ENCODE data around the gene EPN2.

EPN2 gene

GRCh38 chr17:19320876-19321275 lies 83.7 kb downstream of the EPN2 start:
- H3K4me3 ChIP-seq (ENCODE audit: control insufficient read depth, low read depth, low read length) = no peak overlapping the region
- TF ChIP-seq CTCF (conservative IDR thresholded peaks at IDR 0.05; ENCODE audit: control insufficient read depth, insufficient read depth, low read depth, low read length) = no peak
- no peak for DNase-seq (ENCODE audit: low read depth)

GRCh38 chr17:19321481-19322128 lies 84.4 kb downstream of the EPN2 start:
- peak; percentile 21 for TF ChIP-seq CTCF (conservative IDR thresholded peaks at IDR 0.05; ENCODE audit: control insufficient read depth, insufficient read depth, low read depth, low read length)
- no peak for DNase-seq (ENCODE audit: low read depth)
- H3K4me3 ChIP-seq (ENCODE audit: control insufficient read depth, low read depth, low read length) = no peak overlapping the region

- no peak for TF ChIP-seq CTCF (conservative IDR thresholded peaks at IDR 0.05; ENCODE audit: control insufficient read depth, insufficient read depth, low read depth, low read length)
- DNase-seq (ENCODE audit: low read depth) = no peak
- H3K4me3 ChIP-seq (ENCODE audit: control insufficient read depth, low read depth, low read length) = no peak overlapping the region
These were observed 85.0 kb downstream of the EPN2 start for GRCh38 chr17:19322129-19322505.

- DNase-seq (ENCODE audit: low read depth) = no peak
- TF ChIP-seq CTCF (conservative IDR thresholded peaks at IDR 0.05; ENCODE audit: control insufficient read depth, insufficient read depth, low read depth, low read length) = no peak
- H3K4me3 ChIP-seq (ENCODE audit: control insufficient read depth, low read depth, low read length) = no peak overlapping the region
These were observed 85.7 kb downstream of the EPN2 start for GRCh38 chr17:19322861-19323260.

- no peak overlapping the region for H3K4me3 ChIP-seq (ENCODE audit: control insufficient read depth, low read depth, low read length)
- DNase-seq (ENCODE audit: low read depth) = no peak
- no peak for TF ChIP-seq CTCF (conservative IDR thresholded peaks at IDR 0.05; ENCODE audit: control insufficient read depth, insufficient read depth, low read depth, low read length)
These were observed 88.4 kb downstream of the EPN2 start for GRCh38 chr17:19325542-19325941.

GRCh38 chr17:19327031-19327783 lies 90.0 kb downstream of the EPN2 start:
- no peak overlapping the region for H3K4me3 ChIP-seq (ENCODE audit: control insufficient read depth, low read depth, low read length)
- DNase-seq (ENCODE audit: low read depth) = peak; percentile 76
- no peak for TF ChIP-seq CTCF (conservative IDR thresholded peaks at IDR 0.05; ENCODE audit: control insufficient read depth, insufficient read depth, low read depth, low read length)
